ENCODE results near the gene S100A7.

DNA sequence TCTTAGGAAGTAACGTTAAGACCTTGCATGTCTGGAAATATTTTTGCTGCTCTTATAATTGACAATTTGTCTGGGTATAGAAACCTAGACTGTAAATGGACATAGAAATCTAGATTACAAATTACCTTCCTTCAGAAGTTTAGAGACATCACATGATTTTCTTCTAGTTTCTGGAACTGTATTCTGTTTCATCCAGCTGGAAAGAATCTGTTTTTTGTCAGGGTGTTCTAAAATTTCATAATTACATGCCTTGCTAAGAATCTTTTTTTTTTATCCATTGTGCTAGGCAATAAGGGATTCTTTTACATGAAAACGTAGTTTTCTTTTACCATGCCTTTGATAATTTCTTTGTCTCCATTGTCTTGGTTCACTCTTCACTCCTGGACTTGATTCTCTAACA, 20.7 kb upstream of the S100A7 start:
- no peak for TF ChIP-seq POLR3A (IDR thresholded peaks at IDR 0.05; ENCODE audit: borderline replicate concordance, extremely low read depth, insufficient read depth, insufficient read length)
- TF ChIP-seq POLR2AphosphoS5 (IDR thresholded peaks at IDR 0.05; ENCODE audit: control insufficient read depth, insufficient read depth, low read depth, low read length): no peak
- TF ChIP-seq, protein P1, sequence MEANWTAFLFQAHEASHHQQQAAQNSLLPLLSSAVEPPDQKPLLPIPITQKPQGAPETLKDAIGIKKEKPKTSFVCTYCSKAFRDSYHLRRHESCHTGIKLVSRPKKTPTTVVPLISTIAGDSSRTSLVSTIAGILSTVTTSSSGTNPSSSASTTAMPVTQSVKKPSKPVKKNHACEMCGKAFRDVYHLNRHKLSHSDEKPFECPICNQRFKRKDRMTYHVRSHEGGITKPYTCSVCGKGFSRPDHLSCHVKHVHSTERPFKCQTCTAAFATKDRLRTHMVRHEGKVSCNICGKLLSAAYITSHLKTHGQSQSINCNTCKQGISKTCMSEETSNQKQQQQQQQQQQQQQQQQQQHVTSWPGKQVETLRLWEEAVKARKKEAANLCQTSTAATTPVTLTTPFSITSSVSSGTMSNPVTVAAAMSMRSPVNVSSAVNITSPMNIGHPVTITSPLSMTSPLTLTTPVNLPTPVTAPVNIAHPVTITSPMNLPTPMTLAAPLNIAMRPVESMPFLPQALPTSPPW (CRISPR knock-in tag; IDR thresholded peaks at IDR 0.05): no peak
- no peak for TF ChIP-seq POLR2A (conservative IDR thresholded peaks at IDR 0.05)
- no peak for TF ChIP-seq FOXM1 (IDR thresholded peaks at IDR 0.05; ENCODE audit: low read depth)
- TF ChIP-seq FOXM1 (CRISPR knock-in tag; IDR thresholded peaks at IDR 0.05; ENCODE audit: low read depth): no peak

Measured in K562 (cell line).